ENCODE data around the gene LMAN1L.

- TF ChIP-seq CTCF (IDR thresholded peaks at IDR 0.05): no peak
- no peak for TF ChIP-seq POLR2A (IDR thresholded peaks at IDR 0.05)
These were observed 17.7 kb upstream of the LMAN1L start for GRCh38 chr15:74794970-74795349.

All from Peyer's patch (tissue), 4 donors.